ENCODE data around the gene GLS. TPM values are rescaled to one million over a fixed set of nuclear protein-coding genes. Genes with fewer than 3 reads are reported as not detected.
"Not testable (repeated sequence)": the region's sequence is repeated elsewhere in the genome, so short reads cannot be mapped to it uniquely, and the experiment has no call there.

The GLS gene
- total RNA-seq: 100 to 1,000 TPM; 213 to 223 TPM

GRCh38 chr2:190880378-190881083, at the start of gene GLS:
Gene GLS, plus strand, starts transcription at chr2:190880821. Its CDS starts 264 bp downstream, at chr2:190881085.
- ChIA-PET CTCF (interaction anchor here (1.0 to 1.3 kb wide), 2 partner anchors 30 to 139 kb away, joined by 4 read pairs; no protein-coding TSS in a partner anchor), POLR2A (interaction anchor here (0.6 to 3.0 kb wide), 7 partner anchors 9 to 172 kb away, joined by 3 to 13 read pairs (median 7); no protein-coding TSS in a partner anchor)

GRCh38 chr2:190831941-190832340, 48.7 kb upstream of the GLS start:
- CTCF ChIA-PET: interaction anchor here (0.7 kb wide), 2 partner anchors 9 to 176 kb away, joined by 3 read pairs; no protein-coding TSS in a partner anchor

DNA sequence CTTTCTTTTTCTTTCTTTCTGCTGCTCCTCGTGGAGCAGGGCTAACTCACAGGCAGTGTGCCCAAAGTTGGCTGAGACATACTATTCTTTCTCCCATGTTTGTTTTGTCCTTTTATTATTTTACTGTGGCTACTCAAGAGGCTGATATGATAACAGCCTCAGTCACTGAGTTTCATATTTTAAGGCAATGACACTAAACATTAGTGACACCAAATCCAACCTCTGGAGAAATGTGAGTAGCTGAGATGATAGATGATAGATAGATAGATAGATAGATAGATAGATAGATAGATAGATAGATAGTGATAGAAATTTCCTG, 45.8 kb upstream of the GLS start:
- ChIA-PET POLR2A (no interaction called here), CTCF (no interaction called here)

More at GRCh38 chr2:190831941-190832340, 48.7 kb upstream of the GLS start:
- POLR2A ChIA-PET: no interaction called here

GRCh38 chr2:190835303-190835930, 45.2 kb upstream of the GLS start:
- CTCF ChIA-PET: no interaction called here
- POLR2A ChIA-PET: no interaction called here

DNA sequence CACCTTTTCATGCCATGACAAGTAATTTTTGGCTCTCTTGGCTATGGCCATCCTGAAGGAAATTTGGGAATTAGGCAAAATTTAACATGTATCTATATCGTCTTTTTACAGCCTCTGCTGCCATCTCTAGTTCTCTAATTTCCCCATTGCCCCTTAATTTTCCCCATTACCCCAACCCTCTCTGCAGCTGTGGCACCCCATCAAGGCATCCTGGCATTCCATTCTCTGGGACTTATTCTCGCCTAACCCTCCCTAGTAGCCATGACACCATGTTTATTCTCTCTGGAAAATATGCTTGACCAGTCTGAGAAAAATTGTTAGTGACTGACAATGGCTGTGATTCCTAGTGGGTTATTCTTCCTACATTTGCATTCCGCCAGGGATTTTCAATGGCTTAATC, 43.9 kb upstream of the GLS start:
- CTCF ChIA-PET: no interaction called here
- POLR2A ChIA-PET: no interaction called here

DNA sequence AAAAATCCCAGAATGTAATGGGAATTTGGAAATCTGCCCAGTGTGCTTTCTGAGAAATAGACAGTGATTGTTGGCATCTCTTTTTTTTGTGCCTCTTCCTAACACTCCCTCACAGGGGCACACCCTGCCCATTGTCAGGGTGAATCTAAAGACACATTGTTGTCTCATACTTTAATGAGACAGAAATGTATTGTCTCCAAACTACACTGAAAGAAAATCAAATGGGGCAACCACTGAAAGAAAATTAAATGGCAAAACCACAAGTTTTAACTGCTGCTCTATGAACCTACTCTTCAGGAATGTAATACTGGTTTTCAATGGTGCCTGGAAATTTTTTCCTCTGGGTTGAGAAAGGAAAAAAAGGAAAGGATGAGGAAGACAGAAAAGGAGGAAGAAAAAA, 43.2 kb upstream of the GLS start:
- CTCF ChIA-PET: interaction anchor here (1.5 kb wide), 1 partner anchor 57 kb away, joined by 4 read pairs; no protein-coding TSS in a partner anchor
- POLR2A ChIA-PET: no interaction called here

DNA sequence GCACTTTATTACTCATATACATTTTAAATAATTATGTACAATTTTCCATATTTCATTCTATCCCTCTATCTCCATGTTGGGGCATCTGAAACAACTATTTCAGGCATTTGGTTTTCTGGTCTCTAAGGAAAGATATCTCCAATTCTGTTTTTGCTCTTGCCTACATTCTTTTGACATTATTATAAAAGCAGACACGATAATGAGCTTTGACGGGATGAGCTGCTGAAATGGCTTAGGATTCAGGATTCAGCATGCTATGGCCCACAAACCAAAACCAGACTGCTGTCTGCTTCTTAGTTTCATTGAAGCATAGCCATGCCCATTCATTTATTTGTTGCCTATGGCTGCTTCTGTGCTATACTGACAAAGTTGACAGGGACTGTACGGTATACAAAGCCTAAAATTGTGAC, 42.7 kb upstream of the GLS start:
- ChIA-PET POLR2A (interaction anchor here (0.6 kb wide), 1 partner anchor 80 kb away, joined by 3 read pairs; no protein-coding TSS in a partner anchor), CTCF (interaction anchor here (1.5 kb wide), 1 partner anchor 58 kb away, joined by 4 read pairs; no protein-coding TSS in a partner anchor)

DNA sequence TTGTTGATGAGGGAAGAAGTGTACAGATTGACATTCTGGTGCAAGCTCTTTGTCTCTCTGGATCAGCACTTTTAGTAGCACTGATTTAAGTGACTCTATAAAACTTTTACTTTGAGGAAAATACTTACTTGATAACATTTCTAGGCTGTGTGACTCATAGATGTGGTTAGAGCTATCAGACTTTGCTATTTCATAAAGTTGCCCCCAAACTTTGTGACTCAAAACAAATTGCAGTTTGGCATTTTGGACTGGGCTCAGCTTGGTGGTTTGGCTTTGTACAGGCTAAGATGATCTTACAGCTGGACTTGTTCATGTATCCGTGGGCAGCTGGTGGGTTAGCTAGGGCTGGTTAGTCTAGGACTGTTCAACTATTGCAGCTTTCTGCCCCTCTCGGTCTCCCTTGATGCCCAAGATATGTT, 42.1 kb upstream of the GLS start:
- CTCF ChIA-PET: interaction anchor here (1.5 kb wide), 1 partner anchor 58 kb away, joined by 4 read pairs; no protein-coding TSS in a partner anchor
- POLR2A ChIA-PET: interaction anchor here (0.6 kb wide), 1 partner anchor 80 kb away, joined by 3 read pairs; no protein-coding TSS in a partner anchor

GRCh38 chr2:190840569-190841172, 40.0 kb upstream of the GLS start:
- ChIA-PET POLR2A (no interaction called here), CTCF (interaction anchor here (0.6 kb wide), 1 partner anchor 9 kb away, joined by 3 read pairs; no protein-coding TSS in a partner anchor)

- POLR2A ChIA-PET: no interaction called here
- CTCF ChIA-PET: no interaction called here
Measured at GRCh38 chr2:190841707-190842505, 38.7 kb upstream of the GLS start.

GRCh38 chr2:190842606-190843104, 38.0 kb upstream of the GLS start:
- ChIA-PET POLR2A (no interaction called here), CTCF (no interaction called here)

- CTCF ChIA-PET: interaction anchor here (0.9 to 1.1 kb wide), 3 partner anchors 38 to 171 kb away, joined by 3 to 4 read pairs (median 3); no protein-coding TSS in a partner anchor
- POLR2A ChIA-PET: interaction anchor here (0.8 to 1.7 kb wide), 3 partner anchors 31 to 43 kb away, joined by 3 to 13 read pairs (median 4); partner anchors contain the start of gene GLS
Measured at GRCh38 chr2:190843890-190844699, 36.5 kb upstream of the GLS start.

DNA sequence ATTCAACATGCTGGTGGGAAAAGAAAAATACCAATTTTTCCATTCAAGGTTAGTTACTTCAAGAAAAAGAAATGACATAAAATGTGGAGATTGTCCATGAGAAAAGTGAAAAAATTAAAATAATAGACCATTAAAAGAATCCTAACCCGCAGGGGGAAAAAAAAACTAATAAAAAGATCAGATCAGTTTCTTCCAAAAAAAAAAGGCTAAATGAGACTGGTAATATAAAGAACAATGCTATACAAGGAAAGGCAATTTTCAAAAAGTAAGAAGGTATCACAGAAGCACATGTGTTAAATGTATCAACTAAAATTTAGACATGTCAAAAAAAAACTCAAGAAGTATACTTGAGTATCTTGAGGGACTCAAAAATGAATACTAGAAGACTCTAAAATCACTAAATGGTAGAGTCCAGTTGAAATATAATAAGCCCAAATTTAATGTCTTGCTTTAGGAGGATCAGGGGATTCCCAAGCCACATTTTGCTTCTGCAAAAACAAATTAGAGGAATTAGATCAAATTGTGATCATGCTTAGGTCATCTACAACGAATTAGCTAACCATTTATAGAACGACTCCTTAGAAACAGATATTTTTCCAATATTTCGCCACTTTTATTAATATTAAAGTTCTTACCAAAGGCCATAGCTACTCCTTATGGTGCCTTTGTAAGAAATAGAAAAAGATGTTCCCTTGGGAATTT, 35.8 kb upstream of the GLS start:
- ChIA-PET POLR2A (interaction anchor here (0.6 to 1.7 kb wide), 4 partner anchors 11 to 42 kb away, joined by 3 to 13 read pairs (median 4); partner anchors contain the start of gene GLS), CTCF (interaction anchor here (0.9 to 1.1 kb wide), 3 partner anchors 38 to 170 kb away, joined by 3 to 4 read pairs (median 3); no protein-coding TSS in a partner anchor)

DNA sequence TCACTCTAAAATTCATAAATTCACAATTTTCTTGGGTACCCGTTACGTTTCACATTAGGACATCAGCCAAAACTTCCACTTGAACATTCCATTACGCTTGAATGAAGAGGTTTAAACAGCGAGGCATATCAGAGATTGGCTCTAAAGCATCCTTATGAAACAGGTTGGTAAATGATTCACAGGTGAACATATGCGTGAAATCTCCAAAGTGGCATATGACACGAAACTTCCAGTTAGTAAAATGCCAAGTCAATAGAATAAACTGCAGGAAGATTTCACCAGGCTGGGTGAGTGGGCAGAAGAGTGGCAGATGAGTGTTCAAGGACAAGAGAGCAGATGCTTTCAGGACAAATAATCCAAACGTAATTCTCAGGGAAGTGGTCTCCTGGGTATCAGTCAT, 33.9 kb upstream of the GLS start:
- POLR2A ChIA-PET: no interaction called here
- CTCF ChIA-PET: no interaction called here

- ChIA-PET POLR2A (interaction anchor here (0.7 kb wide), 1 partner anchor 100 kb away, joined by 4 read pairs; no protein-coding TSS in a partner anchor), CTCF (no interaction called here)
Measured at GRCh38 chr2:190847504-190848081, 33.0 kb upstream of the GLS start.

- CTCF ChIA-PET: interaction anchor here (0.8 to 1.7 kb wide), 13 partner anchors 17 to 189 kb away, joined by 3 to 6 read pairs (median 4); partner anchors contain the start of gene GLS
- POLR2A ChIA-PET: interaction anchor here (0.6 to 1.8 kb wide), 2 partner anchors 31 to 35 kb away, joined by 3 to 10 read pairs; partner anchors contain the start of gene GLS
Measured at GRCh38 chr2:190849774-190850173, 30.8 kb upstream of the GLS start.

DNA sequence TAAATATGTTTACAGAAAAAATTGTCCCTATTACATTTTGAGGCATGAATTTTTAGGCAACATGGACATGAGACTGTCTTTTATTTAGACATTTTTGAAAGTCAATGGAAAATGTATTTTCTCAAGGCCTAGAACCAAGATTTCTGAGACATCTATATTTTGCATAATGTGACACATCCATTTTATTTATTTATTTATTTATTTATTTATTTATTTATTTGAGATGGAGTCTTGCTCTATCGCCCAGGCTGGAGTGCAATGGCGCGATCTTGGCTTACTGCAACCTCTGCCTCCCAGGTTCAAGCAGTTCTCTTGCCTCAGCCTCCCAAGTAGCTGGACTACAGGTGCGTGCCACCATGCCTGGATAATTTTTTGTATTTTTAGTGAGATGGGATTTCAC, 27.6 kb upstream of the GLS start:
- CTCF ChIA-PET, POLR2A ChIA-PET: not testable (repeated sequence)
